GM12801 (cell line): ENCODE data around the gene MYO1B.

Experiments
- CTCF ChIP-seq: IDR thresholded peaks from one replicate; pipeline ENCODE4 v1.5.1; 2011; ENCODE audit warnings: control low read depth; ENCODE audit not compliant: insufficient read length; ENCODE audit errors: extremely low read depth

MYO1B gene

GRCh38 chr2:191245046-191245868 is at the start of gene MYO1B:
Gene MYO1B, plus strand, starts transcription at chr2:191245404. Its CDS starts 31,492 bp downstream, at chr2:191276896.
- TF ChIP-seq CTCF: no peak

GRCh38 chr2:191197096-191197495 is 48.1 kb upstream of the MYO1B start:
- TF ChIP-seq CTCF: no peak

GRCh38 chr2:191198271-191198670 is 46.9 kb upstream of the MYO1B start:
- TF ChIP-seq CTCF: no peak

- TF ChIP-seq CTCF: no peak
These were observed 45.2 kb upstream of the MYO1B start for GRCh38 chr2:191199929-191200512.

- no peak for TF ChIP-seq CTCF
These were observed 44.3 kb upstream of the MYO1B start for GRCh38 chr2:191200910-191201309.

GRCh38 chr2:191202209-191202721 is 42.9 kb upstream of the MYO1B start:
- no peak for TF ChIP-seq CTCF

- no peak for TF ChIP-seq CTCF
These were observed 42.3 kb upstream of the MYO1B start for GRCh38 chr2:191202881-191203397.
